ENCODE data around the gene CIP2A. TPM values are rescaled to one million over a fixed set of nuclear protein-coding genes. Genes with fewer than 3 reads are reported as not detected.

CIP2A gene
- total RNA-seq, 1 experiment from 2014 or later: 34.2 TPM

DNA sequence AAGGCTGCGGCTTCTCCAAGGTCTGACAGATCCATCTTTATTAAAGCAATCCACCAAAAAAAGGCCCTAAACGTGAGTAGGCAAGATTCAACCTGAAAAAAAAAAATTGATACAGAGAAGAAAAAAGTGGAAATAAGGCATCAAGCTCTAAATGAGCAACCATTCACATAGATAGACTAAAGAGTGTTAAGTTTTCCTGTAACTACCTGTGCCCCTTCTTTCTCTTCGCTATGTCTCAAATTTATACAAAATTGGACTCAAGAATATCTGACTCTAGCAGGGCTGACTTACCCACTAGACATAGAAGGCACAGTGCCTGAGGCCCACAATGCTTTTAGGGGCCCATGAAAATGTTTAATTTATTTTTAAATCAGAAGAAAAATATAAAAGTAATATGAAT lies 78.7 kb downstream of the CIP2A start, which contains the start of gene MYH15:
TSS of gene MYH15 (minus strand) at position 101 of the 400 bp plus-strand sequence. CDS start at position 35, 66 bp downstream.
- H4K8ac ChIP-seq (replicated peaks; ENCODE audit: insufficient read length, low read depth, low read length): no peak within 1 kb of the TSS
- H3K36me3 Mint-ChIP-seq (ENCODE audit: insufficient read depth in 1 of 3, low read depth in 3 of 3): no peaks in the 10 kb centered on the region
- TF ChIP-seq CTCF (conservative IDR thresholded peaks at IDR 0.05): no peak
- no peak for DNase-seq
- H3K27me3 Mint-ChIP-seq (ENCODE audit: low read depth): no peaks in the 10 kb centered on the region
- H3K9me3 Mint-ChIP-seq: no peaks in the 10 kb centered on the region
- no peaks in the 10 kb centered on the region; the same call in 1 of the 2 replicates for H3K4me1 ChIP-seq (ENCODE audit: insufficient read depth, low read length)
- no peaks in the 10 kb centered on the region for H3K27me3 ChIP-seq (ENCODE audit: insufficient read depth, low read length)
- H2BK5ac ChIP-seq (ENCODE audit: insufficient read length, low read length): no peak within 1 kb of the TSS
- H3K9me3 ChIP-seq (ENCODE audit: control insufficient read depth, low read depth, low read length): no peaks in the 10 kb centered on the region
- H2AFZ ChIP-seq (ENCODE audit: low read length): no peak within 1 kb of the TSS
- no peak within 1 kb of the TSS for H2BK120ac ChIP-seq (ENCODE audit: low read depth, low read length, poor library complexity, severe bottlenecking)
- H2BK15ac ChIP-seq (ENCODE audit: low read depth, low read length): no peak within 1 kb of the TSS
- no peak within 1 kb of the TSS for H4K91ac ChIP-seq (ENCODE audit: insufficient read length, low read depth, low read length)
- WGBS (ENCODE audit: extremely low coverage, insufficient read length, low lambda C conversion rate): no CpG with 5 or more reads among the region's 3 CpGs
- H3K56ac ChIP-seq (ENCODE audit: insufficient read length, low read depth, low read length): no peak within 1 kb of the TSS
- no peaks in the 10 kb centered on the region for H3K79me2 ChIP-seq (ENCODE audit: insufficient read depth, low read length)
- peaks cover 7 to 9% of the 10 kb centered on the region in 2 experiments; a peak in 3 of 4 replicates for H3K4me1 Mint-ChIP-seq
- H3K4me2 ChIP-seq (ENCODE audit: insufficient read depth, insufficient read length, low read length): no peak within 1 kb of the TSS
- no peak within 1 kb of the TSS for H3T11ph ChIP-seq (ENCODE audit: low read length)
- no peak within 1 kb of the TSS for H3K23ac ChIP-seq (ENCODE audit: insufficient read length, low read depth, low read length)
- no peak within 1 kb of the TSS for H3K27ac ChIP-seq (ENCODE audit: insufficient read length, low read depth, low read length)
- H4K20me1 ChIP-seq (ENCODE audit: control insufficient read depth, insufficient read depth, insufficient read length): no peaks in the 10 kb centered on the region
- no peak within 1 kb of the TSS for H2BK20ac ChIP-seq (ENCODE audit: low read depth, low read length, poor library complexity, severe bottlenecking)
- H2BK12ac ChIP-seq (ENCODE audit: insufficient read length, low read depth, low read length): no peak within 1 kb of the TSS
- H3K27ac Mint-ChIP-seq: no peak within 1 kb of the TSS; a peak in 2 of 7 replicates
- H4K5ac ChIP-seq (ENCODE audit: insufficient read length, low read depth, low read length): no peak within 1 kb of the TSS
- no peak within 1 kb of the TSS for H3K4me3 Mint-ChIP-seq
- H3K9ac ChIP-seq (ENCODE audit: extremely low read depth, insufficient read length, low read length): no peak within 1 kb of the TSS
- no peak within 1 kb of the TSS for H2AK5ac ChIP-seq (ENCODE audit: insufficient read length, low read length)
- H3K23me2 ChIP-seq (ENCODE audit: insufficient read length, low read depth, low read length, poor library complexity, severe bottlenecking): no peaks in the 10 kb centered on the region
- H3K18ac ChIP-seq (ENCODE audit: insufficient read length, low read depth, low read length): no peak within 1 kb of the TSS
- H3K4ac ChIP-seq (ENCODE audit: low read depth, low read length): no peak within 1 kb of the TSS
- no peak within 1 kb of the TSS for H3K14ac ChIP-seq (ENCODE audit: insufficient read depth, low read length)
- H3K79me1 ChIP-seq (ENCODE audit: insufficient read depth, low read depth, low read length, poor library complexity, severe bottlenecking): no peaks in the 10 kb centered on the region
